Fibroblast of lung (primary cell): ENCODE data around the gene SEL1L. TPM values are rescaled to one million over a fixed set of nuclear protein-coding genes. Genes with fewer than 3 reads are reported as not detected.
"Not testable (repeated sequence)": the region's sequence is repeated elsewhere in the genome, so short reads cannot be mapped to it uniquely, and the experiment has no call there.

Experiments used
- DNase-seq, 2 donors: peaks; one replicate each; pipeline versions ENCODE4 v3.0.0 to v3.0.0-alpha.2; 2010; ENCODE audit warnings: low read depth in 2 of 2
- H2AFZ ChIP-seq: 2 replicates; pipeline ENCODE4 v1.5.1; 2012; ENCODE audit warnings: low read length, control low read depth, inconsistent platforms
- H3K27ac ChIP-seq: 2 replicates; pipeline ENCODE4 v1.5.1; 2011; ENCODE audit warnings: low read length, control low read depth; ENCODE audit not compliant: insufficient read depth
- H3K27me3 ChIP-seq: 2 replicates; pipeline ENCODE4 v1.5.1; 2011; ENCODE audit warnings: mild to moderate bottlenecking, low read length; ENCODE audit not compliant: control insufficient read depth, insufficient read depth
- H3K36me3 ChIP-seq: 2 replicates; pipeline ENCODE4 v1.5.1; 2011; ENCODE audit warnings: low read length; ENCODE audit not compliant: control insufficient read depth, insufficient read depth
- H3K4me1 ChIP-seq: 2 replicates; pipeline ENCODE4 v1.5.1; 2011; ENCODE audit warnings: low read length; ENCODE audit not compliant: control insufficient read depth, insufficient read depth; ENCODE audit errors: extremely low read depth
- H3K4me2 ChIP-seq: 2 replicates; pipeline ENCODE4 v1.5.1; 2011; ENCODE audit warnings: low read length, control low read depth; ENCODE audit not compliant: insufficient read depth; ENCODE audit errors: extremely low read depth
- H3K4me3 ChIP-seq, 4 experiments: fragments of 200-600 bp in 1 of 4; sonication (generic) in 1 of 4; replicated peaks in 1 of 4; 2 replicates each; pipeline ENCODE4 v1.5.1; 2011 to 2016; ENCODE audit warnings: low read length in 4 of 4, low read depth in 3 of 4, mild to moderate bottlenecking in 3 of 4, control low read depth in 2 of 4, inconsistent platforms in 1 of 4, mixed read lengths in 1 of 4; ENCODE audit not compliant: insufficient read depth in 1 of 4; ENCODE audit errors: control extremely low read depth in 1 of 4
- H3K79me2 ChIP-seq: 2 replicates; pipeline ENCODE4 v1.5.1; 2012; ENCODE audit warnings: mild to moderate bottlenecking, low read length, inconsistent platforms; ENCODE audit not compliant: control insufficient read depth, insufficient read depth
- H3K9ac ChIP-seq: 2 replicates; pipeline ENCODE4 v1.5.1; 2011; ENCODE audit warnings: mild to moderate bottlenecking, low read length, control low read depth; ENCODE audit not compliant: insufficient read depth
- H3K9me3 ChIP-seq: 2 replicates; pipeline ENCODE4 v1.5.1; 2012; ENCODE audit warnings: low read depth, low read length; ENCODE audit not compliant: control insufficient read depth, insufficient read depth
- H4K20me1 ChIP-seq: 2 replicates; pipeline ENCODE4 v1.5.1; 2011; ENCODE audit warnings: low read length; ENCODE audit not compliant: control insufficient read depth, insufficient read depth; ENCODE audit errors: extremely low read depth
- CTCF ChIP-seq, 2 donors: IDR thresholded peaks in 1 of 2; conservative IDR thresholded peaks in 1 of 2; 1 replicate in 1 of 2; 2 replicates in 1 of 2; pipeline ENCODE4 v1.5.1; 2011 to 2012; ENCODE audit warnings: low read length in 2 of 2, control low read depth in 1 of 2, inconsistent platforms in 1 of 2, low read depth in 1 of 2, mild to moderate bottlenecking in 1 of 2
- EZH2 ChIP-seq: IDR thresholded peaks from 2 replicates; pipeline ENCODE4 v1.5.1; 2012; ENCODE audit warnings: low read length, control low read depth, mild to moderate bottlenecking; ENCODE audit errors: missing control alignments
- polyA plus RNA-seq, 2 donors: library from polyadenylated mRNA; depleted of rRNA in 1 of 2; stranded (reverse) in 1 of 2; unstranded in 1 of 2; fragments of >200 nt; gene quantifications; 2 replicates each; pipeline ENCODE4 v1.2.1, GENCODE V29; 2011 to 2012; ENCODE audit warnings: missing spikeins in 1 of 2
- total RNA-seq: library from RNA; depleted of rRNA; stranded (reverse); fragments of >200 nt; gene quantifications from 2 replicates; pipeline ENCODE4 v1.2.1, GENCODE V29; 2014

The SEL1L gene
- total and polyA plus RNA-seq, 2 donors (not counting 1 experiment from before 2014, with no cell fraction given), result 39.3 to 143 TPM

- H4K20me1 ChIP-seq, result no peaks in the 10 kb centered on the region
- H3K9ac ChIP-seq, result no peak overlapping the region
- TF ChIP-seq EZH2, result no peak
- peak; percentile 85 for TF ChIP-seq CTCF (conservative IDR thresholded peaks at IDR 0.05 in 1 of 2, IDR thresholded peaks at IDR 0.05 in 1 of 2; ENCODE audit: low read depth in 1 of 2, low read length in 2 of 2)
- H3K4me1 ChIP-seq, result no peaks in the 10 kb centered on the region
- H3K27me3 ChIP-seq, result no peaks in the 10 kb centered on the region
- peak overlapping the region; percentile 38 to 66 (median 50) for H3K4me3 ChIP-seq
- peak; percentile 39 to 73 for DNase-seq
- no peak overlapping the region for H3K27ac ChIP-seq
- H2AFZ ChIP-seq, result peak overlapping the region; percentile 95
- peak overlapping the region; percentile 86 for H3K4me2 ChIP-seq
- H3K79me2 ChIP-seq, result no peaks in the 10 kb centered on the region
- H3K9me3 ChIP-seq, result no peaks in the 10 kb centered on the region
- H3K36me3 ChIP-seq, result no peaks in the 10 kb centered on the region
Observed at GRCh38 chr14:81464253-81465002, 69.2 kb downstream of the SEL1L start.

GRCh38 chr14:81462356-81462755 is 71.3 kb downstream of the SEL1L start:
- H3K4me3 ChIP-seq, H4K20me1 ChIP-seq, H3K36me3 ChIP-seq, H3K27ac ChIP-seq, H3K79me2 ChIP-seq, H3K4me2 ChIP-seq, H3K9me3 ChIP-seq, DNase-seq, H3K27me3 ChIP-seq, H3K4me1 ChIP-seq, H3K9ac ChIP-seq, H2AFZ ChIP-seq: not testable (repeated sequence)

GRCh38 chr14:81459912-81460311 is 73.7 kb downstream of the SEL1L start:
- Histone ChIP-seq H3K9ac (no peak overlapping the region), H4K20me1 (no peaks in the 10 kb centered on the region), H3K9me3 (no peaks in the 10 kb centered on the region), H3K27me3 (no peaks in the 10 kb centered on the region), H3K79me2 (no peaks in the 10 kb centered on the region), H3K36me3 (no peaks in the 10 kb centered on the region), H3K27ac (no peak overlapping the region), H3K4me2 (no peak overlapping the region), H2AFZ (no peak overlapping the region), H3K4me3 (no peak overlapping the region), H3K4me1 (no peaks in the 10 kb centered on the region)
- DNase-seq, result no peak
- TF ChIP-seq EZH2, result no peak
- no peak for TF ChIP-seq CTCF (conservative IDR thresholded peaks at IDR 0.05 in 1 of 2, IDR thresholded peaks at IDR 0.05 in 1 of 2; ENCODE audit: low read depth in 1 of 2, low read length in 2 of 2)
